HepG2 (cell line): ENCODE data around the gene IKZF3. TPM values are rescaled to one million over a fixed set of nuclear protein-coding genes. Genes with fewer than 3 reads are reported as not detected.

Experiments used
- FOXK1 ChIP-seq: sonication (generic); formaldehyde crosslinking; IDR thresholded peaks from 2 replicates; pipeline ENCODE4 v1.4.0; 2020; ENCODE audit warnings: low read depth, missing genetic modification reagents, borderline replicate concordance
- HMG20A ChIP-seq: IDR thresholded peaks from 2 replicates; pipeline ENCODE4 v1.6.1; 2016; ENCODE audit warnings: borderline replicate concordance
- MEF2D ChIP-seq: sonication (generic); formaldehyde crosslinking; IDR thresholded peaks from 2 replicates; pipeline ENCODE4 v1.5.1; 2020; ENCODE audit warnings: mild to moderate bottlenecking, missing genetic modification reagents
- MTA1 ChIP-seq: sonication (generic); formaldehyde crosslinking; IDR thresholded peaks from 2 replicates; pipeline ENCODE4 v1.4.0; 2020; ENCODE audit warnings: missing genetic modification reagents, mild to moderate bottlenecking, borderline replicate concordance
- NR2C2 ChIP-seq: sonication (generic); formaldehyde crosslinking; IDR thresholded peaks from 2 replicates; pipeline ENCODE4 v1.4.0; 2020; ENCODE audit warnings: missing genetic modification reagents, mild to moderate bottlenecking, moderate library complexity, borderline replicate concordance
- SIX1 ChIP-seq: sonication (generic); formaldehyde crosslinking; IDR thresholded peaks from 2 replicates; pipeline ENCODE4 v1.4.0; 2020; ENCODE audit warnings: missing genetic modification reagents, borderline replicate concordance
- SP140L ChIP-seq: sonication (generic); formaldehyde crosslinking; IDR thresholded peaks from 2 replicates; pipeline ENCODE4 v1.4.0; 2020; ENCODE audit warnings: missing genetic modification reagents, borderline replicate concordance
- TERF1 ChIP-seq: sonication (generic); formaldehyde crosslinking; IDR thresholded peaks from 2 replicates; pipeline ENCODE4 v1.8.0; 2022; ENCODE audit warnings: mild to moderate bottlenecking, missing genetic modification reagents, moderate library complexity
- THYN1 ChIP-seq: sonication (generic); formaldehyde crosslinking; IDR thresholded peaks from 2 replicates; pipeline ENCODE4 v1.8.1; 2023; ENCODE audit warnings: low read depth, mild to moderate bottlenecking, moderate library complexity, missing genetic modification reagents, borderline replicate concordance
- TOE1 ChIP-seq: sonication (generic); formaldehyde crosslinking; IDR thresholded peaks from 2 replicates; pipeline ENCODE4 v1.4.0; 2020; ENCODE audit warnings: mild to moderate bottlenecking, missing genetic modification reagents
- YEATS2 ChIP-seq: sonication (generic); formaldehyde crosslinking; IDR thresholded peaks from 2 replicates; pipeline ENCODE4 v1.4.0; 2020; ENCODE audit warnings: missing genetic modification reagents, borderline replicate concordance
- ZNF143 ChIP-seq: sonication (generic); formaldehyde crosslinking; IDR thresholded peaks from 2 replicates; pipeline ENCODE4 v1.4.0; 2020; ENCODE audit warnings: missing genetic modification reagents
- ZNF205 ChIP-seq: IDR thresholded peaks from 2 replicates; pipeline ENCODE4 v1.6.1; 2018; ENCODE audit warnings: missing biosample characterization, missing genetic modification reagents
- ZNF512 ChIP-seq: sonication (generic); formaldehyde crosslinking; IDR thresholded peaks from 2 replicates; pipeline ENCODE4 v1.4.0; 2020; ENCODE audit warnings: mild to moderate bottlenecking, missing genetic modification reagents
- ZNF709 ChIP-seq: sonication (generic); formaldehyde crosslinking; IDR thresholded peaks from 2 replicates; pipeline ENCODE4 v1.5.0; 2020; ENCODE audit warnings: mild to moderate bottlenecking, missing genetic modification reagents
- ZSCAN22 ChIP-seq: sonication (generic); formaldehyde crosslinking; IDR thresholded peaks from 2 replicates; pipeline ENCODE4 v1.4.0; 2020; ENCODE audit warnings: mild to moderate bottlenecking, missing genetic modification reagents
- polyA plus RNA-seq, 8 experiments: library from polyadenylated mRNA; depleted of rRNA in 3 of 8; stranded (reverse) in 7 of 8; unstranded in 1 of 8; fragments of >200 nt; fragmentation: Illumina TruSeq in 4 of 8; extraction: Trizol in 4 of 8; gene quantifications; 2 replicates each; pipeline versions ENCODE4 v1.2.1 to v1.2.3, GENCODE V29; 2011 to 2016; ENCODE audit warnings: low read depth in 4 of 8, missing spikeins in 1 of 8, mixed read lengths in 1 of 8; ENCODE audit not compliant: insufficient read depth in 1 of 8
- total RNA-seq, 5 experiments: library from RNA; depleted of rRNA; stranded (reverse); fragments of >200 nt; fragmentation: Illumina TruSeq; extraction: Trizol; gene quantifications; 2 replicates each; pipeline ENCODE4 v1.2.3, GENCODE V29; 2016; ENCODE audit warnings: low read depth in 1 of 5
- TF ChIP-seq, protein P1 (sequence below): sonication (generic); formaldehyde crosslinking; conservative IDR thresholded peaks from 2 replicates; pipeline ENCODE4 v1.4.0; 2020; ENCODE audit warnings: missing genetic modification reagents
- TF ChIP-seq, protein P2 (sequence below): sonication (generic); formaldehyde crosslinking; conservative IDR thresholded peaks from 2 replicates; pipeline ENCODE4 v1.4.0; 2020; ENCODE audit warnings: missing genetic modification reagents
- TF ChIP-seq, protein P3 (sequence below), 2 experiments: IDR thresholded peaks; 2 replicates each; pipeline ENCODE4 v1.6.1; 2011 to 2012; ENCODE audit warnings: low read length in 2 of 2, borderline replicate concordance in 1 of 2, low read depth in 1 of 2, mild to moderate bottlenecking in 1 of 2, moderate library complexity in 1 of 2

Gene IKZF3
- total and polyA plus RNA-seq, 2 of the 13 experiments (the other 11 are each of a cell fraction or from before 2014, with no cell fraction given): not detected

GRCh38 chr17:39737760-39738567 is 126.1 kb downstream of the IKZF3 start, which contains the start of gene GRB7 (continued):
- TF ChIP-seq ZNF512: no peak
- TF ChIP-seq YEATS2 (CRISPR knock-in tag): no peak
- TF ChIP-seq ZNF709: peak; percentile 75; the same call in 1 of the 2 replicates
- TF ChIP-seq, protein P1, sequence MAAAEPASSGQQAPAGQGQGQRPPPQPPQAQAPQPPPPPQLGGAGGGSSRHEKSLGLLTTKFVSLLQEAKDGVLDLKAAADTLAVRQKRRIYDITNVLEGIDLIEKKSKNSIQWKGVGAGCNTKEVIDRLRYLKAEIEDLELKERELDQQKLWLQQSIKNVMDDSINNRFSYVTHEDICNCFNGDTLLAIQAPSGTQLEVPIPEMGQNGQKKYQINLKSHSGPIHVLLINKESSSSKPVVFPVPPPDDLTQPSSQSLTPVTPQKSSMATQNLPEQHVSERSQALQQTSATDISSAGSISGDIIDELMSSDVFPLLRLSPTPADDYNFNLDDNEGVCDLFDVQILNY (CRISPR knock-in tag): no peak
- no peak for TF ChIP-seq SP140L (CRISPR knock-in tag)
- TF ChIP-seq, protein P2, sequence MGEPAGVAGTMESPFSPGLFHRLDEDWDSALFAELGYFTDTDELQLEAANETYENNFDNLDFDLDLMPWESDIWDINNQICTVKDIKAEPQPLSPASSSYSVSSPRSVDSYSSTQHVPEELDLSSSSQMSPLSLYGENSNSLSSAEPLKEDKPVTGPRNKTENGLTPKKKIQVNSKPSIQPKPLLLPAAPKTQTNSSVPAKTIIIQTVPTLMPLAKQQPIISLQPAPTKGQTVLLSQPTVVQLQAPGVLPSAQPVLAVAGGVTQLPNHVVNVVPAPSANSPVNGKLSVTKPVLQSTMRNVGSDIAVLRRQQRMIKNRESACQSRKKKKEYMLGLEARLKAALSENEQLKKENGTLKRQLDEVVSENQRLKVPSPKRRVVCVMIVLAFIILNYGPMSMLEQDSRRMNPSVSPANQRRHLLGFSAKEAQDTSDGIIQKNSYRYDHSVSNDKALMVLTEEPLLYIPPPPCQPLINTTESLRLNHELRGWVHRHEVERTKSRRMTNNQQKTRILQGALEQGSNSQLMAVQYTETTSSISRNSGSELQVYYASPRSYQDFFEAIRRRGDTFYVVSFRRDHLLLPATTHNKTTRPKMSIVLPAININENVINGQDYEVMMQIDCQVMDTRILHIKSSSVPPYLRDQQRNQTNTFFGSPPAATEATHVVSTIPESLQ (CRISPR knock-in tag): no peak
- peak; percentile 51; the same call in 1 of the 2 replicates for TF ChIP-seq MEF2D (CRISPR knock-in tag)
- no peak for TF ChIP-seq HMG20A (CRISPR knock-in tag)
- no peak for TF ChIP-seq THYN1
- TF ChIP-seq ZSCAN22 (CRISPR knock-in tag): peak; percentile 62; the same call in 1 of the 2 replicates
- TF ChIP-seq ZNF143 (CRISPR knock-in tag): 0 out of 2 replicates have a peak, but pooled peaks have one; percentile 9
- peak; percentile 60; the same call in 1 of the 2 replicates for TF ChIP-seq MTA1 (CRISPR knock-in tag)
- no peak for TF ChIP-seq TERF1 (CRISPR knock-in tag)
- TF ChIP-seq, protein P3, sequence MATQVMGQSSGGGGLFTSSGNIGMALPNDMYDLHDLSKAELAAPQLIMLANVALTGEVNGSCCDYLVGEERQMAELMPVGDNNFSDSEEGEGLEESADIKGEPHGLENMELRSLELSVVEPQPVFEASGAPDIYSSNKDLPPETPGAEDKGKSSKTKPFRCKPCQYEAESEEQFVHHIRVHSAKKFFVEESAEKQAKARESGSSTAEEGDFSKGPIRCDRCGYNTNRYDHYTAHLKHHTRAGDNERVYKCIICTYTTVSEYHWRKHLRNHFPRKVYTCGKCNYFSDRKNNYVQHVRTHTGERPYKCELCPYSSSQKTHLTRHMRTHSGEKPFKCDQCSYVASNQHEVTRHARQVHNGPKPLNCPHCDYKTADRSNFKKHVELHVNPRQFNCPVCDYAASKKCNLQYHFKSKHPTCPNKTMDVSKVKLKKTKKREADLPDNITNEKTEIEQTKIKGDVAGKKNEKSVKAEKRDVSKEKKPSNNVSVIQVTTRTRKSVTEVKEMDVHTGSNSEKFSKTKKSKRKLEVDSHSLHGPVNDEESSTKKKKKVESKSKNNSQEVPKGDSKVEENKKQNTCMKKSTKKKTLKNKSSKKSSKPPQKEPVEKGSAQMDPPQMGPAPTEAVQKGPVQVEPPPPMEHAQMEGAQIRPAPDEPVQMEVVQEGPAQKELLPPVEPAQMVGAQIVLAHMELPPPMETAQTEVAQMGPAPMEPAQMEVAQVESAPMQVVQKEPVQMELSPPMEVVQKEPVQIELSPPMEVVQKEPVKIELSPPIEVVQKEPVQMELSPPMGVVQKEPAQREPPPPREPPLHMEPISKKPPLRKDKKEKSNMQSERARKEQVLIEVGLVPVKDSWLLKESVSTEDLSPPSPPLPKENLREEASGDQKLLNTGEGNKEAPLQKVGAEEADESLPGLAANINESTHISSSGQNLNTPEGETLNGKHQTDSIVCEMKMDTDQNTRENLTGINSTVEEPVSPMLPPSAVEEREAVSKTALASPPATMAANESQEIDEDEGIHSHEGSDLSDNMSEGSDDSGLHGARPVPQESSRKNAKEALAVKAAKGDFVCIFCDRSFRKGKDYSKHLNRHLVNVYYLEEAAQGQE (IDR thresholded peaks at IDR 0.05; ENCODE audit: borderline replicate concordance in 1 of 2, low read depth in 1 of 2, low read length in 2 of 2): no peak; a peak in 1 of 4 replicates
- TF ChIP-seq SIX1: peak; percentile 42; the same call in 1 of the 2 replicates
- 0 out of 2 replicates have a peak, but pooled peaks have one; percentile 30 for TF ChIP-seq NR2C2
- TF ChIP-seq TOE1 (CRISPR knock-in tag): no peak
- no peak; the same call in 1 of the 2 replicates for TF ChIP-seq ZNF205 (CRISPR knock-in tag)
- TF ChIP-seq FOXK1 (CRISPR knock-in tag): no peak; the same call in 1 of the 2 replicates
